ENCODE data around the gene NUMA1.

Gene NUMA1

GRCh38 chr11:72102946-72103753, 22.8 kb upstream of the NUMA1 start, which contains the start of gene LAMTOR1:
Gene LAMTOR1, minus strand, starts transcription at chr11:72103297. Its CDS starts 73 bp downstream, at chr11:72103224.
- peak; percentile 94 for DNase-seq (ENCODE audit: low read depth)

GRCh38 chr11:72102631-72102945, 22.2 kb upstream of the NUMA1 start:
- DNase-seq (ENCODE audit: low read depth): no peak

- no peak for DNase-seq (ENCODE audit: low read depth)
Measured at GRCh38 chr11:72102162-72102561, 21.8 kb upstream of the NUMA1 start.

- DNase-seq (ENCODE audit: low read depth): no peak
Measured at GRCh38 chr11:72100462-72100861, 20.1 kb upstream of the NUMA1 start.

GRCh38 chr11:72100009-72100408, 19.7 kb upstream of the NUMA1 start:
- DNase-seq (ENCODE audit: low read depth): no peak

GRCh38 chr11:72098741-72099140, 18.4 kb upstream of the NUMA1 start:
- no peak for DNase-seq (ENCODE audit: low read depth)

- DNase-seq (ENCODE audit: low read depth): peak; percentile 27
Measured at GRCh38 chr11:72091292-72091691, 10.9 kb upstream of the NUMA1 start.

GRCh38 chr11:72088076-72088808, 7.9 kb upstream of the NUMA1 start:
- DNase-seq (ENCODE audit: low read depth): no peak

GRCh38 chr11:72085621-72086351, 5.4 kb upstream of the NUMA1 start:
- DNase-seq (ENCODE audit: low read depth): no peak

GRCh38 chr11:72084965-72085364, 4.6 kb upstream of the NUMA1 start:
- DNase-seq (ENCODE audit: low read depth): no peak

- DNase-seq (ENCODE audit: low read depth): no peak
Measured at GRCh38 chr11:72084076-72084475, 3.7 kb upstream of the NUMA1 start.

- no peak for DNase-seq (ENCODE audit: low read depth)
Measured at GRCh38 chr11:72083414-72083813, 3.1 kb upstream of the NUMA1 start.

GRCh38 chr11:72081821-72082453, 1.6 kb upstream of the NUMA1 start:
- no peak for DNase-seq (ENCODE audit: low read depth)

- no peak for DNase-seq (ENCODE audit: low read depth)
Measured at GRCh38 chr11:72081184-72081644, 872 bp upstream of the NUMA1 start.

GRCh38 chr11:72079819-72080325, 470 bp downstream of the NUMA1 start:
- DNase-seq (ENCODE audit: low read depth): peak; percentile 29

- DNase-seq (ENCODE audit: low read depth): no peak
Measured at GRCh38 chr11:72078477-72078876, 1.9 kb downstream of the NUMA1 start.

GRCh38 chr11:72075756-72076155, 4.6 kb downstream of the NUMA1 start:
- DNase-seq (ENCODE audit: low read depth): no peak

- no peak for DNase-seq (ENCODE audit: low read depth)
Measured at GRCh38 chr11:72075109-72075508, 5.2 kb downstream of the NUMA1 start.

GRCh38 chr11:72072348-72072747, 8.0 kb downstream of the NUMA1 start:
- no peak for DNase-seq (ENCODE audit: low read depth)

GRCh38 chr11:72070491-72070890, 9.9 kb downstream of the NUMA1 start:
- DNase-seq (ENCODE audit: low read depth): no peak

- DNase-seq (ENCODE audit: low read depth): no peak
Measured at GRCh38 chr11:72069787-72070251, 10.5 kb downstream of the NUMA1 start.

GRCh38 chr11:72069200-72069599, 11.1 kb downstream of the NUMA1 start:
- no peak for DNase-seq (ENCODE audit: low read depth)

Measured in T-helper 22 cell (primary cell).